Thoracic aorta (tissue), 2 donors: ENCODE data around the gene MALRD1. TPM values are rescaled to one million over a fixed set of nuclear protein-coding genes. Genes with fewer than 3 reads are reported as not detected.

Source experiments
- ATAC-seq: fragments of 150-250 bp; one replicate; pipeline ENCODE4 v1.8.0; 2017; ENCODE audit warnings: low read depth; ENCODE audit not compliant: insufficient number of reproducible peaks, low FRiP score
- DNase-seq: peaks from one replicate; pipeline ENCODE4 v3.0.0-alpha.2; 2020; ENCODE audit warnings: low spot score
- H3K27ac ChIP-seq, 2 donors: fragments of 200-600 bp; sonication (generic); 1 replicate in 1 of 2; 2 replicates in 1 of 2; pipeline ENCODE4 v1.5.1; 2016; ENCODE audit warnings: mild to moderate bottlenecking in 2 of 2, moderate library complexity in 2 of 2
- H3K27me3 ChIP-seq: fragments of 200-600 bp; sonication (generic); replicated peaks from 2 replicates; pipeline ENCODE4 v1.6.0; 2016; ENCODE audit warnings: mild to moderate bottlenecking; ENCODE audit not compliant: insufficient read depth
- H3K36me3 ChIP-seq: fragments of 200-600 bp; sonication (generic); one replicate; pipeline ENCODE4 v1.5.1; 2016
- H3K4me1 ChIP-seq, 2 donors: fragments of 200-600 bp; sonication (generic); 1 replicate in 1 of 2; 2 replicates in 1 of 2; pipeline versions ENCODE4 v1.5.1 to v1.6.0; 2016; ENCODE audit warnings: low read depth in 2 of 2, mild to moderate bottlenecking in 1 of 2; ENCODE audit not compliant: control insufficient read depth in 1 of 2
- H3K4me3 ChIP-seq: fragments of 200-600 bp; sonication (generic); 2 replicates; pipeline ENCODE4 v1.5.1; 2016; ENCODE audit warnings: mild to moderate bottlenecking
- H3K9me3 ChIP-seq: fragments of 200-600 bp; sonication (generic); 2 replicates; pipeline ENCODE4 v1.5.1; 2016
- total RNA-seq, 2 donors: library from RNA; depleted of rRNA; stranded (reverse); fragments of >200 nt; gene quantifications; one replicate each; pipeline versions ENCODE4 v1.1.0 to v1.2.3, GENCODE V29; 2016
- TF ChIP-seq, protein P1 (sequence below): fragments of 200-600 bp; sonication (generic); IDR thresholded peaks from one replicate; pipeline ENCODE4 v1.5.1; 2019; ENCODE audit warnings: antibody characterized with exemption

MALRD1 gene
- total RNA-seq, 2 donors from 2014 or later, result 0.92 to 5.3 TPM

DNA sequence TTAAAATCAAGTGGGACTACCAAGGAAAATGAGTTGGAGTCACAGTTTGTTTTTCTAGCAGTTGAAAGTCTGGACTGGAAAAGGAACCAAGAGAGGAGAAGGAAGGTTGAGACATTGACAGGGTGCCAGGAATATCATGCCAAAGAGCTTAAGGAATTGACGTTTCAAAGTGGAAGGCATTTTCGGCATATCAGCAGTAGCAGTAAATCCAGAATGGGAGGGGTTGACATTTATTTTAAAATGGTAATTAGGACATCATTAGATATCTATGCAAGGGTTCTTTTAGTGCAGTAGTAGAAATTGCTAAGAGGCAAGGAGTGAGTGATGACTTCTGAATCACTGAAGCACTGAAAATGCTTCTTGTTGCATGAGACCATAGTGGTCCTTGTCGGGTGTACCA is 431.8 kb downstream of the MALRD1 start:
- Histone ChIP-seq H3K36me3 (no peaks in the 10 kb centered on the region), H3K27me3 (no peaks in the 10 kb centered on the region), H3K27ac (no peak overlapping the region), H3K4me3 (peak overlapping the region; percentile 42), H3K9me3 (no peaks in the 10 kb centered on the region), H3K4me1 (peaks cover 8 to 14% of the 10 kb centered on the region in 2 donors)
- DNase-seq (no peak), ATAC-seq (no peak)
- TF ChIP-seq, protein P1, sequence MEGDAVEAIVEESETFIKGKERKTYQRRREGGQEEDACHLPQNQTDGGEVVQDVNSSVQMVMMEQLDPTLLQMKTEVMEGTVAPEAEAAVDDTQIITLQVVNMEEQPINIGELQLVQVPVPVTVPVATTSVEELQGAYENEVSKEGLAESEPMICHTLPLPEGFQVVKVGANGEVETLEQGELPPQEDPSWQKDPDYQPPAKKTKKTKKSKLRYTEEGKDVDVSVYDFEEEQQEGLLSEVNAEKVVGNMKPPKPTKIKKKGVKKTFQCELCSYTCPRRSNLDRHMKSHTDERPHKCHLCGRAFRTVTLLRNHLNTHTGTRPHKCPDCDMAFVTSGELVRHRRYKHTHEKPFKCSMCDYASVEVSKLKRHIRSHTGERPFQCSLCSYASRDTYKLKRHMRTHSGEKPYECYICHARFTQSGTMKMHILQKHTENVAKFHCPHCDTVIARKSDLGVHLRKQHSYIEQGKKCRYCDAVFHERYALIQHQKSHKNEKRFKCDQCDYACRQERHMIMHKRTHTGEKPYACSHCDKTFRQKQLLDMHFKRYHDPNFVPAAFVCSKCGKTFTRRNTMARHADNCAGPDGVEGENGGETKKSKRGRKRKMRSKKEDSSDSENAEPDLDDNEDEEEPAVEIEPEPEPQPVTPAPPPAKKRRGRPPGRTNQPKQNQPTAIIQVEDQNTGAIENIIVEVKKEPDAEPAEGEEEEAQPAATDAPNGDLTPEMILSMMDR, result no peak

DNA sequence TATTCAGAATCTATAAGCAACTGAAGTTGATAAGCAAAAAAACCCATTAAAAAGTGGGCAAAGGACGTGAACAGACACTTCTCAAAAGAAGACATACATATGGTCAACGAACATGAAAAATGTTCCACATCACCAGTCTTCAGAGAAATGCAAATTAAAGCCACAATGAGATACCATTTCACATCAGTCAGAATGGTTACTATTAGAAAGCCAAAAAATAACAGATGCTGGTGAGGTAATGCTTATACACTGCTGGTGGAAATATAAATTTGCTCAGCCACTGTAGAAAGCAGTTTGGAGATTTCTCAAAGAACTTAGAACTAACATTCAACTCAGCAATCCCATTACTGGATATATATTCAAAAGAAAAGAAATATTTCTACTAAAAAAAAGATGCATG is 434.8 kb downstream of the MALRD1 start:
- peaks cover 8 to 18% of the 10 kb centered on the region in 2 donors for H3K4me1 ChIP-seq
- no peak overlapping the region for H3K27ac ChIP-seq
- DNase-seq (no peak), ATAC-seq (no peak)
- TF ChIP-seq, protein P1, result no peak
- H3K4me3 ChIP-seq, result no peak overlapping the region
- no peaks in the 10 kb centered on the region for H3K27me3 ChIP-seq
- no peaks in the 10 kb centered on the region for H3K9me3 ChIP-seq
- no peaks in the 10 kb centered on the region for H3K36me3 ChIP-seq

GRCh38 chr10:19488592-19489280 is 440.1 kb downstream of the MALRD1 start:
- no peak for ATAC-seq
- Histone ChIP-seq H3K4me1 (peaks cover 2 to 4% of the 10 kb centered on the region in 2 donors), H3K36me3 (no peaks in the 10 kb centered on the region), H3K9me3 (no peaks in the 10 kb centered on the region), H3K27me3 (no peaks in the 10 kb centered on the region), H3K27ac (peak overlapping the region in 1 of 2 donors; percentile 3), H3K4me3 (peak overlapping the region; percentile 65)
- DNase-seq, result no peak
- TF ChIP-seq, protein P1, result peak; percentile 38

DNA sequence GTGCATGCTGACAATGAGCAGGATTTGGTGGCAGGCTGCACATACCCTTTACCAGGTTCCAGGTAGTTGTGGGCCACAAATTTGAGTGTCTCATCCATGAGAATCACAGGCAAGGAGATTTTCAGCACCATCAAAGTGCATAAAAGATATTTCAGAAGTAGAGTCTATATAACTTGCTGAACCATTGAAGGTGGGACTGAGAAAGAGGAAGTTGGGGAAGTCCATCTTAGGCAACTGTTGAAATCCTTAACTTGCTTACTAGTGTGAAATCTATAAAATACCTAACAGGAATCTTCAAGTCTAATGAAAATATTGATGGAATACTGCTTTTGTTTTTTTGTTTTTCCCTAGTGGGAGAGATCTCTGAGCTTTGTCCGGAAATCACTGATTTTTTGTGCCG is 442.6 kb downstream of the MALRD1 start:
- Histone ChIP-seq H3K36me3 (no peaks in the 10 kb centered on the region), H3K27me3 (no peaks in the 10 kb centered on the region)

DNA sequence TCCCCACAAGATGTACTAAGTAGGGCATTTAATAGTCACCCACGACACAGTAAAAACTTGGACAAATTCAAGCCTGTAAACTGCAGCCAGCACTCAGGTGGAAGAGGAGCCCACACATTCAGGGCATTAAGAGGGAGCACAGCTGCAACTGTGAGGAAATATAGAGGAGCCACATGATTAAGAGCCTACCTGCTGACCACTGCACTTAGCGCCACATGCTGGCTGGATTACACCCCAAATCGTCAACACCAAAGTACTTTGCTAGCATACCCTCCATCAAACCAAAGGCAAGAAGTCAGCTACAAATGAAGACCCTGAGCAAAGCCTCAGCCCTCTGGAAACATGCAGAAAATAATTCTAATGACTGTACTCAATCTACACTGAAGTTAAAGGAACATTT is 445.3 kb downstream of the MALRD1 start:
- no peak for ATAC-seq
- DNase-seq, result no peak
- H3K27me3 ChIP-seq, result no peaks in the 10 kb centered on the region
- H3K27ac ChIP-seq, result no peak overlapping the region
- no peak overlapping the region for H3K4me3 ChIP-seq
- no peaks in the 10 kb centered on the region for H3K36me3 ChIP-seq
- TF ChIP-seq, protein P1, result no peak
- H3K4me1 ChIP-seq, result peaks cover 0 to 2% of the 10 kb centered on the region in 2 donors
- H3K9me3 ChIP-seq, result no peaks in the 10 kb centered on the region

More for the DNA sequence above, 442.6 kb downstream of the MALRD1 start:
- no peak for ATAC-seq
- no peak for DNase-seq
- TF ChIP-seq, protein P1, result no peak
- no peak overlapping the region for H3K4me3 ChIP-seq
- no peak overlapping the region for H3K27ac ChIP-seq
- no peaks in the 10 kb centered on the region for H3K9me3 ChIP-seq
- peaks cover 2 to 4% of the 10 kb centered on the region in 2 donors for H3K4me1 ChIP-seq
